HG02610 (cell line): ENCODE measurements around the gene FAM13A.
"Not testable (repeated sequence)": the region's sequence is repeated elsewhere in the genome, so short reads cannot be mapped to it uniquely, and the experiment has no call there.

Experiments used
- ATAC-seq: cut with Tn5 transposase; IDR thresholded peaks from one replicate; pipeline ENCODE4 v1.9.1; 2021; ENCODE audit warnings: mild to moderate bottlenecking, moderate library complexity; ENCODE audit not compliant: unreplicated experiment

FAM13A gene

GRCh38 chr4:88908521-88908920 lies 148.5 kb downstream of the FAM13A start:
- no peak for ATAC-seq

DNA sequence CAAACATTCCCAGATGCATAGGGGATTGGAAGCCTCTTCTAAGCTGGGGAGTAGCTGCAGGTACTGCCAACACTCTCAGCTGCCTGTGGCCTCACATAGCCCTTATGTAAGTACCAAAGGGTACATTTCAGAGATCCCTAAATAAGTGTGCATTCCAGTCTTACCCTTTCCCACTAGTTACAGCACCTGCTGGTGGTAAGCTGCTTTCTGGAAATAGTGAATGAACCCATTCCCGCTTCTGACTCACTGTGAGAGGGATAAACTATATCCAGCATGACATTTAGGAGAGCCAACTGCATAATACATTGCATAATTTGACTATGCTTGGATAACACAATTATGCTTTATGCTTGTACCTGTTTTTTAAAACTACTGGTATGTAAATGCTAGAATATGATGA lies 149.0 kb downstream of the FAM13A start:
- ATAC-seq: no peak

GRCh38 chr4:88907478-88907877 lies 149.5 kb downstream of the FAM13A start:
- no peak for ATAC-seq

DNA sequence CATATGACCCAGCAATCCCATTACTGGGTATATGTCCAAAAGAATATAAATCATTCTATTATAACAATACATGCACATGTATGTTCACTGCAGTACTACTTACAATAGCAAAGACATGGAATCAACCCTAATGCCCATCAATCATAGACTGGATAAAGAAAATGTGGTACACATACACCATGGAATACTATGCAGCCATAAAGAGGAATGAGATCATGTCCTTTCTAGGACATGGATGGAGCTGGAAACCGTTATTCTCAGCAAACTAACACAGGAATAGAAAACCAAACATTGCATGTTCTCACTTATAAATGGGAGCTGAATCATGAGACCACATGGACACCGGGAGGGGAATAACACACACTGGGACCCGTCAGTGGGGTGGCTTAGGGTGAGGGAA lies 152.7 kb downstream of the FAM13A start:
- ATAC-seq: not testable (repeated sequence)

GRCh38 chr4:88900432-88900831 lies 156.6 kb downstream of the FAM13A start:
- no peak for ATAC-seq

DNA sequence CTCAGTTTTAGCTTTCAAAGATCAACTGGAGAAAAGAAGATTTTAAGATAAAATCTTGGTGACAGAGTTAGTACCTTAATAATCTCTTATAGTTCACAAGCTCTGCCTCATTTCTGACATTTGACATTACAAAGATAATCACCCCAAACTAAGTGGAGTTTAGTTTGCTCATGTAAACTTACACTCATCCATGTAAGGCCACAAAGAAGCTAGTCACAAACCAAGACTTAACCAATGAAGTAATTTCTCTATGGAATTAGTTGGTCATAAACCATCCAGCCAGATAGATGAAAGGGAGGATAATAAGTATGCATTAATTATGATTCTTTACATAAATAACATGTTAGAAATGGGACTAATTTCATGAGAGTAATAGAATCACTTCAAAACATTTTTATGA lies 159.2 kb downstream of the FAM13A start:
- no peak for ATAC-seq

GRCh38 chr4:88897180-88897579 lies 159.8 kb downstream of the FAM13A start:
- no peak for ATAC-seq

GRCh38 chr4:88893961-88894360 lies 163.0 kb downstream of the FAM13A start:
- no peak for ATAC-seq

- ATAC-seq: no peak
Measured at GRCh38 chr4:88892646-88893045, 164.3 kb downstream of the FAM13A start.

GRCh38 chr4:88891636-88892035 lies 165.3 kb downstream of the FAM13A start:
- no peak for ATAC-seq

DNA sequence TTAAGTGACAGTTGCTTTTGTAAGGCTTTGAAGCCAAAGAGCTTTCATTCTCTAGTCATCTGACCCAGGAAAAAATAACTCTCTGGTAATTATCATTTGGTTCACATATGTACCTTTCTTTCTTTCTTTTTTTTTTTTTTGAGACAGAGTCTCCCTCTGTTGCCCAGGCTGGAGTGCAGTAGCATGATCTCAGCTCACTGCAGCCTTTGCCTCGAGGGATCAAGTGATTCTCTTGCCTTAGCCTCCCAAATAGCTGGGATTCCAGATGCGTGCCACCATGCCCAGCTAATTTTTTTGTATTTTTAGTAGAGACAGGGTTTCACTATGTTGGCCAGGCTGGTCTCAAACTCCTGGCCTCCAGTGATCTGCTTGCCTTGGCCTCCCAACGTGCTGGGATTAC lies 169.6 kb downstream of the FAM13A start:
- ATAC-seq: not testable (repeated sequence)

DNA sequence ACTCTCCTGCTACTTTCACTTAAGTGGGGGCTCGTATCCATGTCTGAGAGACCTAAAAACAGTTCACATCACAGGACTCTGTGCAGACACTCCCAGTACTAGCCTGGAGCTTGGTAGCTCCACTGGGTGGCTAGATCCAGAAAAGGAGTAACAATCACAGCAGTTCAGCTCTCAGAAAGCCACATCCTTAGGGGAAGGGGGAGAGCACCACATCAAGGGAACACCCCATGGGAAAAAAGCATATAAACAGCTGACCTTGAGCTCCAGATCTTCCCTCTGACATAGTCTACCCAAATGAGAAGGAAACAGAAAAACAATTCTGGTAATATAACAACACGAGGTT lies 175.8 kb downstream of the FAM13A start:
- no peak for ATAC-seq

DNA sequence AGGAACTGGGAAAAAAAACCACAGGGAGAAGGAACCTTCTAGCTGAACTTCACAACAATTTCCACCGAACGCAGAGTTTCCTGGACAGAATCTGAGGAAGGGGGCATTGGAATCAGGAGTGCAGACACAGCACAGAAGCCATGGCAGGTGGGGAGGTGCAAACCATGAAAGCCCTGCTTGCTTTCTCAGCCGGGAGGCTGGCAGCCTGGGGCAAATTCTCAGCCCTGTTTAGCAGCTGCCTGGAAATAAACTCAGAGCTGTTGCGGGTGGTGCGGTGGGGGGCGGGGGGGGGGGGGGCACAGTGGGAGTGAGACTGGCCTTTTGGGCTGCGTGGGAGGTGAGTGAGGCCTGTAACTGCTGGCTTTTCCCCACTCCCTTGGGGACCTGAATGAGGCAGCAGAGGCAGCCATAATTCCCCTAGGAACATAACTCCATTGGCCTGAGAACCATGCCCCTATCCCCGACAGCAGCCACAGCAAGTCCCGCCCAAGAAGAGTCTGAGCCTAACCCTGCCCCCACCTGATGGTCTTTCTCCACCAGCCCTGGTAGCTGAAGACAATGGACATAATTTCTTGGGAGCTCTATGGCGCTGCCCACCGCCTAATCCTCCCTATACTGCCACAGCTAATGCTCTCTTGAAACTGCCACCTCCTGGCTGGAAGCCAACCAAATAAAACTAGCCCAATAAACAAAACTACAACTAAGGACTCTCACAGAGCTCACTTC lies 176.3 kb downstream of the FAM13A start:
- no peak for ATAC-seq

DNA sequence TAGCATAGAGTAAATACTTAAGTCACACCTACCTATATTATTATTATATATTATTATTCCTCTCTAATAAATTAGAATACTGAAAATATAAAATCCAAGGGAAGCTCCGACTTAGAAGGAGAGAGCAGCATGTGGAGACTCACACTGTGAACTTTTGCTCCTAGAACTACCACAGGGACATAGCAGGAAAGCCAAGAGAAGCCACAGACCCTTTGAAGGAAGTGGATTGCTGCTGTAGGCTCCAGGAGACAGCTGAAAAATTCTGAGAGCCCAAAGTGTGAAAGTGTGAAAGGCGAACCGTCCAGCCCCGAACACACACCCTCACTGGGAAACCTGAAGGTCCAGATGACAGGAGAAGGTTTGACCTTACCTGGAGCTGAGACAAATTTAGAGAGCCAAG lies 177.0 kb downstream of the FAM13A start:
- ATAC-seq: no peak

GRCh38 chr4:88878642-88879041 lies 178.3 kb downstream of the FAM13A start:
- no peak for ATAC-seq

DNA sequence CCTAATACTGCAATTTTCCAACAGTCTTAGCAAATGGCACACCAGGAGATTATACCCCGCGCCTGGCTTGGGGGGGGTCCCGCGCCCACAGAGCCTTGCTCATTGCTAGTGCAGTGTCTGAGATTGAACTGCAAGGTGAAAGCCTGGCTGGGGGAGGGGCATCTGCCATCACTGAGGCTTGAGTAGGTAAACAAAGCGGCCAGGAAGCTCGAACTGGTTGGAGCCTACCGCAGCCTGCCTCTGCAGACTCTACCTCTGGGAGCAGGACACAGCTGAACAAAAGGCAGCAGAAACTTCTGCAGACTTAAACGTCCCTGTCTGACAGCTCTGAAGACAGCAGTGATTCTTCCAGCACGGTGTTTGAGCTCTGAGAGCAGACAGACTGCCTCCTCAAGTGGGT lies 186.6 kb downstream of the FAM13A start:
- no peak for ATAC-seq

- no peak for ATAC-seq
Measured at GRCh38 chr4:88868510-88868909, 188.5 kb downstream of the FAM13A start.

GRCh38 chr4:88866862-88867550 lies 190.0 kb downstream of the FAM13A start:
- ATAC-seq: no peak

DNA sequence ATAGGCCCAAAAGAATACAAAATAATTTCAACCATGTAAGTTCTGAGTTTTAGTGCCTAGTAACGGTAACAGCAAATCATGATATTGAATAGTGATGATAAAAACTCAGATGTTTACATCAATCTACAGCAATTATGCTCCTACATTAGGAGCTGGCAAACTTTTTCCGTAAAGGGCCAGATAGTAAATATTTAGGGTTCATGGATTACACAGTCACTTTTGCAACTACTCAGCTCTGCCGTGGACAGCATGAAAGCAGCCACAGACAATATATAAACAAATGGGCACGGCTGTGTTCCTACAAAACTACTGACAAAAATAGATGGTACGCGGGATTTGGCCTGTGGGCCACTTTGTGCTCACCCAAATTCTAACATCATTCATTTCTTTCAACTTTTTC lies 191.5 kb downstream of the FAM13A start:
- ATAC-seq: no peak

DNA sequence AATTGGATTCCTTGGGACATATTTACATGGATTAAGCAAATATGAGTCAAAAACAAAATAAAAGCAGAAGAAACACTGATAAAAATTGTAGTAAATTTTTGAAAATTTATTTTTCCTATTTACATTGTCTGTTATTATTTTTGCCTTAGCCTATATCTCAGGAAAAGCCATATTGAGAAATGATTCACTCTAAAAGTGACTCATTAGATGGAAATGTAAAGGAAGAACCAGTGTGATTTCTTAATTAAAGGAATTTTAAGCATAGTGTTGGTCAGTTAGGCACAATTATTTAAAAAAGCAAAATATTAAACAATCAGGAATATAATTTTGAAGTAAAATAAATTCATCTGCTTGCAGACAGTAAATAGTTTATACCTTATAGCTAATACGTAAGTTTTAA lies 191.9 kb downstream of the FAM13A start:
- no peak for ATAC-seq

DNA sequence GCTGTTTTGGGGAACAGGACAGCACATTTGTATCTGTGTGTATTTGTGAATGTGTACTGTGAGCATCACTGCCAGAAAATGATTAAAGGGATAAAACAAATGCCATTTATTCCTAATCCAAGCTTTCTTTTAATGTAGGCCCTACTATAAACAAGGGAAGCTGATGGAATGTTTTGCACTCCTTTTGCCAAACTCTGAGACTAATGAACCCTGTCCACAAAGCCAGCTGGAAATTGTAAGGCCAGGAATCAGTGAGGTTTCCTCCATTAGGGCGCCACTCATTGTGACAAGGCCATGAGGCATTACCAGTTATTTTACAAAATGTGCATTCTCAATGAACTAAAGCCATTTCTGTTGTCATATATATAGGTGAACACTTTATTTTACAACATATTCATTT lies 196.4 kb downstream of the FAM13A start:
- ATAC-seq: no peak

DNA sequence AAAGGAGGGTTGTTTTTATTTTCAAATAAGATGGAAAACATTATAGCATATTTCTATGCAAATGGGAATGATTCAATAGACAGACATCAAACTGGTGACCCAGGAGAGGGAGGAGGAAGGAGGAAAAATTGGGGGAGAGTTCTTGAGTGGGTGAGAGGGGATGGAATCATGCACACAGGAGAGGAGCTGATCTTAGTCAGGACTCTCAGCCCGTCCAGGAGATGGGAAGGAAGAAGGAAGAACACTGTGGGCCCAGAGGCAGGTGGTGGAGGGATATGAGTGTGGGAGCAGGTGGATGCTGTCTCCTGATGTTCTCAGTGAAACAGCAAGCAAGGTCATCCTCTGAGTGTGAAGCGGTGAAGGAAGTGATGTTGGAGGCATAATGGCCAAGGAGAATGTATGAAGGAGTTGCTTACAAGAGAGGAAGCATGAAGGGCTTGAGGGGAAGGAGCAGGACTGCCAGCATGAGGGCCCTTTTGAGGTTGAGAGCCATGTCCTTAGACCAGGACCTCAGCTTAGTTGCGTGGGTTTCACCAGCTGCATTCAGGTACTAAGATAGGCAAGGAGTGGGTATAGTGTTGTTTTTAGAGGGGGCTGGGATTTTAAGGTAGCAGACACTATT lies 197.7 kb downstream of the FAM13A start:
- peak; percentile 36 for ATAC-seq
